ENCODE results near the gene INPPL1.

INPPL1 gene

GRCh38 chr11:72238492-72239312 is 14.1 kb downstream of the INPPL1 start:
- no peak for DNase-seq (ENCODE audit: low read depth, low spot score)
- no CpG with 5 or more reads among the region's 28 CpGs for WGBS (ENCODE audit: insufficient coverage, insufficient read length)
- Histone ChIP-seq H3K9me3 (ENCODE audit: control insufficient read depth, insufficient read depth, low read length) (no peaks in the 10 kb centered on the region), H3K27ac (ENCODE audit: low read length) (no peak overlapping the region), H3K4me1 (ENCODE audit: control insufficient read depth, insufficient read depth, low read length) (peaks cover 16% of the 10 kb centered on the region), H3K4me3 (ENCODE audit: low read length) (no peak overlapping the region), H3K27me3 (ENCODE audit: control insufficient read depth, insufficient read depth, low read length) (peaks cover 39% of the 10 kb centered on the region), H3K36me3 (ENCODE audit: control insufficient read depth, insufficient read depth, low read length) (peaks cover 16% of the 10 kb centered on the region)

GRCh38 chr11:72239313-72239848 is 14.8 kb downstream of the INPPL1 start:
- Histone ChIP-seq H3K4me3 (ENCODE audit: low read length) (peak overlapping the region; percentile 28; the same call in 1 of the 2 replicates), H3K27ac (ENCODE audit: low read length) (no peak overlapping the region), H3K36me3 (ENCODE audit: control insufficient read depth, insufficient read depth, low read length) (peaks cover 11% of the 10 kb centered on the region), H3K4me1 (ENCODE audit: control insufficient read depth, insufficient read depth, low read length) (peaks cover 15% of the 10 kb centered on the region), H3K9me3 (ENCODE audit: control insufficient read depth, insufficient read depth, low read length) (no peaks in the 10 kb centered on the region), H3K27me3 (ENCODE audit: control insufficient read depth, insufficient read depth, low read length) (peaks cover 41% of the 10 kb centered on the region)
- no peak for DNase-seq (ENCODE audit: low read depth, low spot score)
- WGBS (ENCODE audit: insufficient coverage, insufficient read length) = no CpG with 5 or more reads among the region's 25 CpGs

DNA sequence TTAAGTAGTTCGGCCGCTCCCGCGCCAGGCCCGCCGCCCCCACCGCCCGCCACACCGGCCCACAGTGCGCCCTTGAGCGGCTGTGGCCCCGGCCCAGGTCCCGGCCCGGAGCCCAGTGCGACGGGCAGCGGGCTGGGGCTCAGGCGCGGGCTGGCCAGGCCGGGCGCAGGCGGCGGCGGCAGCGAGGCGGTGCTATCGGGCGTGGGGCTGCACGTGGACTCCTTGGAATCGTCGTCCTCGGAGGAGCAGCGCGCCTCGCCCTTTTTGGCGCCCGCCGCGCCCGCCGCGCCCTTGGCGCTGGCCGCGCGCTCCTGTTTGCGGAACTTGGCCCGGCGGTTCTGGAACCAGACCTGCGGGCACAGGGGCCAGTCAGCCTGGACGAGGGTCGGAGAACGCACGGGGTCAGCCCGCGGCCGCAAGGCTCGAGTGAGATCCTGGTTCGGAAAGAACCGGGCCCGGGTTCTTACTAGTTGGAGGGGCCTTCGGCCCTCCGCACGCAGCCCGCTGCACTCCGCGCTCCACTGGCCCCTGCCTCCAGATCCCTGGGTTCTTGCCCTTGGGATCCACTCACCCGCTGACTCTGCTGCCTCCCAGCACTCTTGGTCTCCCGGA is 15.4 kb downstream of the INPPL1 start:
- Histone ChIP-seq H3K4me3 (ENCODE audit: low read length) (peak overlapping the region; percentile 28; the same call in 1 of the 2 replicates), H3K27ac (ENCODE audit: low read length) (no peak overlapping the region), H3K9me3 (ENCODE audit: control insufficient read depth, insufficient read depth, low read length) (no peaks in the 10 kb centered on the region), H3K36me3 (ENCODE audit: control insufficient read depth, insufficient read depth, low read length) (peaks cover 7% of the 10 kb centered on the region), H3K4me1 (ENCODE audit: control insufficient read depth, insufficient read depth, low read length) (peaks cover 15% of the 10 kb centered on the region), H3K27me3 (ENCODE audit: control insufficient read depth, insufficient read depth, low read length) (peaks cover 47% of the 10 kb centered on the region)
- no peak for DNase-seq (ENCODE audit: low read depth, low spot score)
- no CpG with 5 or more reads among the region's 69 CpGs for WGBS (ENCODE audit: insufficient coverage, insufficient read length)

- Histone ChIP-seq H3K9me3 (ENCODE audit: control insufficient read depth, insufficient read depth, low read length) (no peaks in the 10 kb centered on the region), H3K4me3 (ENCODE audit: low read length) (no peak overlapping the region), H3K36me3 (ENCODE audit: control insufficient read depth, insufficient read depth, low read length) (peaks cover under 1% of the 10 kb centered on the region; the same call in 1 of the 2 replicates), H3K27ac (ENCODE audit: low read length) (no peak overlapping the region), H3K27me3 (ENCODE audit: control insufficient read depth, insufficient read depth, low read length) (peaks cover 54% of the 10 kb centered on the region), H3K4me1 (ENCODE audit: control insufficient read depth, insufficient read depth, low read length) (peaks cover 15% of the 10 kb centered on the region)
- WGBS (ENCODE audit: insufficient coverage, insufficient read length) = no CpG with 5 or more reads among the region's 44 CpGs
- no peak for DNase-seq (ENCODE audit: low read depth, low spot score)
Measured at GRCh38 chr11:72240461-72241290, 16.1 kb downstream of the INPPL1 start.

DNA sequence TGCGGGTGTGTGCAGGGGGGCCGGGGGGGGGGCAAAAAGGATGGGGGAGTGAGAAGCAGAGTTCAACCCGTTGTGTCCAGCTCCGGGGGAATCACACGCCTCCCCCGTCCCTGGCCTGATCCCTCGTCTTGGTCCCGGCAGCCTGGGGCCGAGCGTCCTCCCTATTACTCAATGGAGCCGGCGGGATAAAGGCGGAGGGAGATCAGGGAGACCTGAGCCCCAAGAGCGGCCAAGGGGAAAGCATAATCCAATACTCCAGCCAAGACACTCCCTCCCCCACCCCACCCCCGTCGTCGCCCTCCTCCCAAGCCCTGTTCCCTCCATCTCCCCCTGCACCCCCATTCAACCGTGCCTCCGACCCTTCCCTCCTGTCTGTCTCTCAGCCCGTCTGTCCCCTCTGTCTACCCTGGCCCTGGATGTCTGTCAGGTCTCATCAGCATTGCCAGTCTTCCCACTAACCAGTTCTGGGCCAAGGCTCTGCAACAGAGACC is 16.8 kb downstream of the INPPL1 start:
- WGBS (ENCODE audit: insufficient coverage, insufficient read length) = no CpG with 5 or more reads among the region's 20 CpGs
- peaks cover 15% of the 10 kb centered on the region for H3K4me1 ChIP-seq (ENCODE audit: control insufficient read depth, insufficient read depth, low read length)
- H3K9me3 ChIP-seq (ENCODE audit: control insufficient read depth, insufficient read depth, low read length) = no peaks in the 10 kb centered on the region
- no peaks in the 10 kb centered on the region for H3K36me3 ChIP-seq (ENCODE audit: control insufficient read depth, insufficient read depth, low read length)
- no peak overlapping the region for H3K27ac ChIP-seq (ENCODE audit: low read length)
- no peak for DNase-seq (ENCODE audit: low read depth, low spot score)
- no peak overlapping the region for H3K4me3 ChIP-seq (ENCODE audit: low read length)
- peaks cover 60% of the 10 kb centered on the region for H3K27me3 ChIP-seq (ENCODE audit: control insufficient read depth, insufficient read depth, low read length)

GRCh38 chr11:72242141-72242540 is 17.6 kb downstream of the INPPL1 start:
- H3K27me3 ChIP-seq (ENCODE audit: control insufficient read depth, insufficient read depth, low read length) = peaks cover 68% of the 10 kb centered on the region
- WGBS (ENCODE audit: insufficient coverage, insufficient read length) = 100% methylated on average over 2 of the region's 2 CpGs

DNA sequence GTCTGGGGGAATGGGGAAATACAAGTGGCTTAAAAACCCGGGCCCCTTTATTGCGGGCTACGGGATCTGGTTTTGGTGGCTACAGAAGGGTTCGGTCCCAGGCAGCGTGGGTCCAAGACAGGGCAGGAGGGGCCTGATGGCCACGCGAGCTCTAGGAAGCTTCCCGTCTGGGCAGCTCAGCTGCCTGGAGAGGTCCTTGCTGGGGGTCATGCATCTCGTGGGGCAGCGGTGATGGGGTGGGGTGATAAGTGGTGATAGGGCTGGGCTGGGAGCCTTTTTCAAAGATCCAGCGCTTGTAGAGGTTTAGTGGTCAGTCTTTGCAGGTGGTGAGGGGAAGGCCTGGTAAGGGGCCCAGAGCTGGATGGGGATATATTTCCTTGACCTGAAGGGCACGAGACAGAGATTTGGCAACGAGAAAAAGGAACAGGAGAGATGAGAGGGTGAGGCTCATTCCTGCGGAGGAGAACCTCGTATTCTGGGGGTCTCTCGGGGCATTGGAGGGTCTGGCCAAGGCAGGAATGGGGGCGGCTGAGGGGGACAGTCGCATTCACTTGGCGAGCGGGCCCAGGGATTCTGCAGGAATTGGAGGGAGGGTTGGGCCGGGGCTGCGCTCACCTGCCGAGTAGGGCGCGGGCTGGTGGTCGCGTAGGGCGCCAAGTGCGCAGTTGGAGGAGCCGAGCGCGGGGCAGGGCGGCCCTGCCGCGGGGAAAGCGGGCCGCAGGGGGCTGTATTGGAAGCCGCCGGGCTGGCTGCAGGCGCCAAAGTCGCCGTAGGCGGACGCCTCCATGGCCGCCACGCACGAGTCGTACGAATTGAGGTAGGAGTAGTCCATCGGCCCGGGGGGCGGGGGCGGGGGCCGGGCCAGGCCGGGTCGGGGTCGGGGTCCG is 18.8 kb downstream of the INPPL1 start:
- peak overlapping the region; percentile 44; the same call in 1 of the 2 replicates for H3K4me3 ChIP-seq (ENCODE audit: low read length)
- no peak overlapping the region for H3K27ac ChIP-seq (ENCODE audit: low read length)
- H3K36me3 ChIP-seq (ENCODE audit: control insufficient read depth, insufficient read depth, low read length) = no peaks in the 10 kb centered on the region
- no peak for DNase-seq (ENCODE audit: low read depth, low spot score)
- peaks cover 7% of the 10 kb centered on the region for H3K4me1 ChIP-seq (ENCODE audit: control insufficient read depth, insufficient read depth, low read length)
- H3K27me3 ChIP-seq (ENCODE audit: control insufficient read depth, insufficient read depth, low read length) = peaks cover 75% of the 10 kb centered on the region
- WGBS (ENCODE audit: insufficient coverage, insufficient read length) = no CpG with 5 or more reads among the region's 58 CpGs
- H3K9me3 ChIP-seq (ENCODE audit: control insufficient read depth, insufficient read depth, low read length) = no peaks in the 10 kb centered on the region

More at GRCh38 chr11:72242141-72242540, 17.6 kb downstream of the INPPL1 start:
- Histone ChIP-seq H3K36me3 (ENCODE audit: control insufficient read depth, insufficient read depth, low read length) (no peaks in the 10 kb centered on the region), H3K4me1 (ENCODE audit: control insufficient read depth, insufficient read depth, low read length) (peaks cover 15% of the 10 kb centered on the region), H3K4me3 (ENCODE audit: low read length) (no peak overlapping the region), H3K27ac (ENCODE audit: low read length) (no peak overlapping the region), H3K9me3 (ENCODE audit: control insufficient read depth, insufficient read depth, low read length) (no peaks in the 10 kb centered on the region)
- DNase-seq (ENCODE audit: low read depth, low spot score) = no peak

DNA sequence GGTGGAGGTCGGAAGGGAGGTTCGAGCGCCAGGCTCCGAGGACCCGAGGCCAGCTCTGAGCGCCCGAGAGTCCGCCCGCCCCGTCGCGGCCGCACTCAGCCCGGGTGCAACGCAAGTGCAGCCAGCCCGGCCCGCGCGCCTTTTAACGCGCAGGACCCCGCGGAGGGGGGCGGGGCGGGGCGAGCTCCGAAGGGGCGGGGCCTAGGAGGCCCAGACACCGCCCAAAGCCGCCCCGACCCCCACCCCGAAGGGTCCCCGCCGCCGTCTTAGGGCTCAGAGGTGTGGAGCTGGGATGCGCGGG is 19.4 kb downstream of the INPPL1 start, which contains the start of gene PHOX2A:
PHOX2A (minus strand) TSS at position 117 of the 301 bp plus-strand sequence. CDS start 172 bp downstream, outside the sequence.
- H3K27me3 ChIP-seq (ENCODE audit: control insufficient read depth, insufficient read depth, low read length) = peaks cover 75% of the 10 kb centered on the region
- no peaks in the 10 kb centered on the region for H3K36me3 ChIP-seq (ENCODE audit: control insufficient read depth, insufficient read depth, low read length)
- no peaks in the 10 kb centered on the region for H3K9me3 ChIP-seq (ENCODE audit: control insufficient read depth, insufficient read depth, low read length)
- no peak within 1 kb of the TSS for H3K27ac ChIP-seq (ENCODE audit: low read length)
- 0 out of 2 replicates have a peak, but pooled peaks cover 5% of the 10 kb centered on the region for H3K4me1 ChIP-seq (ENCODE audit: control insufficient read depth, insufficient read depth, low read length)
- DNase-seq (ENCODE audit: low read depth, low spot score) = no peak
- H3K4me3 ChIP-seq (ENCODE audit: low read length) = peak within 1 kb of the TSS; percentile 44; the same call in 1 of the 2 replicates
- WGBS (ENCODE audit: insufficient coverage, insufficient read length) = no CpG with 5 or more reads among the region's 37 CpGs

All from iPS DF 6.9 (cell line).